ENCODE results near the gene CD300A. TPM values are rescaled to one million over a fixed set of nuclear protein-coding genes. Genes with fewer than 3 reads are reported as not detected.

The CD300A gene
- total and polyA plus RNA-seq, 2 donors (not counting 3 experiments of a cell fraction or from before 2014, with no cell fraction given): not detected

GRCh38 chr17:74522381-74523105 lies 56.1 kb downstream of the CD300A start:
- Histone ChIP-seq H4K20me1 (replicated peaks; ENCODE audit: control insufficient read depth, extremely low read depth, insufficient read depth, low read length) (no peaks in the 10 kb centered on the region), H3K27me3 (ENCODE audit: control insufficient read depth in 2 of 2, insufficient read depth in 2 of 2, low read length in 2 of 2) (no peaks in the 10 kb centered on the region), H3K79me2 (ENCODE audit: control insufficient read depth, insufficient read depth, low read length) (no peaks in the 10 kb centered on the region), H3K27ac (ENCODE audit: insufficient read depth, low read depth, low read length) (no peak overlapping the region), H3K4me2 (ENCODE audit: insufficient read depth, low read length) (no peak overlapping the region), H3K4me1 (ENCODE audit: control insufficient read depth, extremely low read depth, insufficient read depth, low read length) (no peaks in the 10 kb centered on the region), H3K9me1 (replicated peaks; ENCODE audit: control insufficient read depth, extremely low read depth, insufficient read depth, low read length) (no peaks in the 10 kb centered on the region), H3K9me3 (replicated peaks; ENCODE audit: control insufficient read depth, insufficient read depth, low read length) (peaks cover 2% of the 10 kb centered on the region), H3K9ac (replicated peaks; ENCODE audit: extremely low read depth, insufficient read depth, low read length) (no peak overlapping the region), H3K36me3 (ENCODE audit: control insufficient read depth in 2 of 2, extremely low read depth in 1 of 2, insufficient read depth in 2 of 2, low read length in 2 of 2) (no peaks in the 10 kb centered on the region), H2AFZ (ENCODE audit: low read depth, low read length) (no peak overlapping the region), H3K4me3 (replicated peaks in 1 of 3; ENCODE audit: insufficient read depth in 1 of 3, low read depth in 1 of 3, low read length in 3 of 3) (no peak overlapping the region)
- no peak for FAIRE-seq
- DNase-seq (ENCODE audit: low read depth, low spot score): no peak
- intact Hi-C loops (cut with micrococcal nuclease): no loop called here
- TF ChIP-seq GATA2 (IDR thresholded peaks at IDR 0.05; ENCODE audit: insufficient read depth, insufficient read length, low read depth, low read length) (no peak), MAX (IDR thresholded peaks at IDR 0.05; ENCODE audit: insufficient read depth, insufficient read length) (no peak), JUN (IDR thresholded peaks at IDR 0.05; ENCODE audit: borderline replicate concordance, insufficient read depth, insufficient read length, low read depth) (no peak), CTCF (IDR thresholded peaks at IDR 0.05; ENCODE audit: extremely low read depth in 1 of 2, insufficient read depth in 1 of 2, low read depth in 1 of 2, low read length in 2 of 2) (no peak), EZH2 (IDR thresholded peaks at IDR 0.05; ENCODE audit: borderline replicate concordance, low read depth, low read length, severe bottlenecking) (no peak), POLR2A (IDR thresholded peaks at IDR 0.05; ENCODE audit: low read depth, low read length) (no peak), MYC (IDR thresholded peaks at IDR 0.05; ENCODE audit: low read depth, low read length) (no peak), FOS (IDR thresholded peaks at IDR 0.05; ENCODE audit: borderline replicate concordance, insufficient read depth, low read length) (no peak), POLR2AphosphoS5 (IDR thresholded peaks at IDR 0.05; ENCODE audit: insufficient read depth, low read depth, low read length) (no peak)
- no TSS peak for BruUV-seq (replicated peaks)
- CTCF ChIA-PET: no interaction called here
- dilution Hi-C loops (cut with MboI; ENCODE audit: extremely low pct_ligation_motif_present, low sequenced_read_pairs): no loop called here
- POLR2A ChIA-PET: no interaction called here

Measured in endothelial cell of umbilical vein (primary cell).